OCI-LY7 (cell line): ENCODE results near the gene RBM17. TPM values are rescaled to one million over a fixed set of nuclear protein-coding genes. Genes with fewer than 3 reads are reported as not detected.

Source experiments
- Bru-seq: library from RNA; stranded (reverse); fragments of 400-500 nt; gene quantifications from one replicate; lab custom pipeline; 2021; lab: Mats Ljungman, UMichigan
- BruChase-seq, 2 experiments: library from RNA; stranded (reverse); fragments of 400-500 nt; gene quantifications; one replicate each; lab custom pipeline; 2021; lab: Mats Ljungman, UMichigan
- BruUV-seq: library from RNA; stranded (reverse); fragments of 400-500 nt; replicated peaks from 2 replicates; lab custom pipeline; 2021; lab: Mats Ljungman, UMichigan
- CTCF ChIA-PET: fragments of 300-600 bp; sonication (Branson Sonifier 250); formaldehyde crosslinking; loops from one replicate; lab custom pipeline; 2022; ENCODE audit warnings: antibody characterized with exemption; ENCODE audit not compliant: unreplicated experiment; lab: Charles Lee
- POLR2A ChIA-PET: fragments of 300-600 bp; sonication (Branson Sonifier 250); formaldehyde crosslinking; loops from one replicate; lab custom pipeline; 2022; ENCODE audit warnings: antibody characterized with exemption; lab: Charles Lee
- DNase-seq: peaks from one replicate; pipeline ENCODE4 v3.0.0-alpha.2; 2015; ENCODE audit warnings: low spot score
- H2AFZ ChIP-seq: fragments of 200-600 bp; sonication (generic), shearing (Covaris generic); 2 replicates; pipeline ENCODE4 v1.6.1; 2014; ENCODE audit warnings: mild to moderate bottlenecking, antibody characterized with exemption, low read length, moderate library complexity
- H3K27ac ChIP-seq: fragments of 200-600 bp; sonication (generic); 2 replicates; pipeline ENCODE4 v1.5.1; 2014; ENCODE audit warnings: mixed run types, low read depth, mild to moderate bottlenecking, moderate library complexity, low read length, inconsistent platforms; ENCODE audit not compliant: poor library complexity, severe bottlenecking
- H3K36me3 ChIP-seq: fragments of 200-600 bp; sonication (generic); 2 replicates; pipeline ENCODE4 v1.6.1; 2014; ENCODE audit warnings: mild to moderate bottlenecking, antibody characterized with exemption, low read length, moderate library complexity, mixed read lengths; ENCODE audit not compliant: insufficient read depth
- H3K4me1 ChIP-seq: fragments of 200-600 bp; sonication (generic); 2 replicates; pipeline ENCODE4 v1.5.1; 2014; ENCODE audit warnings: mild to moderate bottlenecking, low read length; ENCODE audit not compliant: insufficient read depth, poor library complexity, severe bottlenecking
- H3K4me2 ChIP-seq: fragments of 200-600 bp; sonication (generic); 2 replicates; pipeline ENCODE4 v1.6.1; 2014; ENCODE audit warnings: mild to moderate bottlenecking, low read length
- H3K4me3 ChIP-seq: fragments of 200-600 bp; sonication (generic); 2 replicates; pipeline ENCODE4 v1.5.1; 2014; ENCODE audit warnings: mild to moderate bottlenecking, low read depth, low read length; ENCODE audit not compliant: poor library complexity, severe bottlenecking
- H3K79me2 ChIP-seq: fragments of 200-600 bp; sonication (generic); 2 replicates; pipeline ENCODE4 v1.6.1; 2016; ENCODE audit warnings: low read depth, mild to moderate bottlenecking, low read length, moderate library complexity, mixed read lengths; ENCODE audit not compliant: insufficient read depth
- H3K9me2 ChIP-seq: fragments of 200-600 bp; sonication (generic); 2 replicates; pipeline ENCODE4 v1.6.1; 2016; ENCODE audit warnings: mild to moderate bottlenecking, low read length, mixed read lengths; ENCODE audit not compliant: insufficient read depth
- H3K9me3 ChIP-seq: fragments of 200-600 bp; sonication (generic); 2 replicates; pipeline ENCODE4 v1.6.1; 2014; ENCODE audit warnings: mild to moderate bottlenecking, mixed run types, low read length, mixed read lengths
- H4K20me1 ChIP-seq: fragments of 200-600 bp; sonication (generic); 2 replicates; pipeline ENCODE4 v1.6.1; 2014; ENCODE audit warnings: mild to moderate bottlenecking, antibody characterized with exemption, low read length, moderate library complexity, mixed read lengths; ENCODE audit not compliant: insufficient read depth
- EZH2phosphoT487 ChIP-seq: fragments of 200-600 bp; sonication (generic); IDR thresholded peaks from 2 replicates; pipeline ENCODE4 v1.6.1; 2018; ENCODE audit warnings: low read depth, borderline replicate concordance, mild to moderate bottlenecking, mixed run types, antibody characterized with exemption, low read length, moderate library complexity, mixed read lengths
- intact Hi-C: fragments of 100-400 bp; cut with micrococcal nuclease; formaldehyde crosslinking; loops from one replicate; pipeline ENCODE4 v1.10.0; 2022; ENCODE audit not compliant: unreplicated experiment
- long read RNA-seq: library from polyadenylated mRNA; stranded (forward); transcript quantifications from one replicate; pipeline ENCODE4 v2.0.0, GENCODE V29; 2022
- total RNA-seq, 2 experiments: library from RNA; depleted of rRNA in 1 of 2; stranded (reverse); fragments of >200 nt in 1 of 2; shearing (Covaris generic) in 1 of 2; gene quantifications; 2 replicates each; pipeline ENCODE4 v1.2.3, GENCODE V29; 2014 to 2022
- TF ChIP-seq, protein P1 (sequence below): fragments of 200-600 bp; sonication (generic); conservative IDR thresholded peaks from 2 replicates; pipeline ENCODE4 v1.5.1; 2014; ENCODE audit warnings: mild to moderate bottlenecking, antibody characterized with exemption, low read length, moderate library complexity, mixed read lengths

RBM17 gene, protein sequence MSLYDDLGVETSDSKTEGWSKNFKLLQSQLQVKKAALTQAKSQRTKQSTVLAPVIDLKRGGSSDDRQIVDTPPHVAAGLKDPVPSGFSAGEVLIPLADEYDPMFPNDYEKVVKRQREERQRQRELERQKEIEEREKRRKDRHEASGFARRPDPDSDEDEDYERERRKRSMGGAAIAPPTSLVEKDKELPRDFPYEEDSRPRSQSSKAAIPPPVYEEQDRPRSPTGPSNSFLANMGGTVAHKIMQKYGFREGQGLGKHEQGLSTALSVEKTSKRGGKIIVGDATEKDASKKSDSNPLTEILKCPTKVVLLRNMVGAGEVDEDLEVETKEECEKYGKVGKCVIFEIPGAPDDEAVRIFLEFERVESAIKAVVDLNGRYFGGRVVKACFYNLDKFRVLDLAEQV
- total RNA-seq (2014; rRNA removed; shearing (Covaris generic)) (103 and 152 TPM in 2 replicates), total RNA-seq (2022) (248 and 266 TPM in 2 replicates), Bru-seq, nascent RNA (percentile 95 among the genes with signal in this experiment), BruChase-seq, experiment 1, labeled RNA remaining after a 6-hour chase (percentile 96 among the genes with signal in this experiment), BruChase-seq, experiment 2, labeled RNA remaining after a 2-hour chase (percentile 96 among the genes with signal in this experiment)
- long read RNA-seq, transcript RBM17-201 (12 exons, 2,755 nt), result major isoform, 116 of 200 reads
- long read RNA-seq, partial matches to known transcripts, result 58 of 200 reads
- long read RNA-seq, other reads (novel, unspliced or antisense), result 25 of 200 reads

DNA sequence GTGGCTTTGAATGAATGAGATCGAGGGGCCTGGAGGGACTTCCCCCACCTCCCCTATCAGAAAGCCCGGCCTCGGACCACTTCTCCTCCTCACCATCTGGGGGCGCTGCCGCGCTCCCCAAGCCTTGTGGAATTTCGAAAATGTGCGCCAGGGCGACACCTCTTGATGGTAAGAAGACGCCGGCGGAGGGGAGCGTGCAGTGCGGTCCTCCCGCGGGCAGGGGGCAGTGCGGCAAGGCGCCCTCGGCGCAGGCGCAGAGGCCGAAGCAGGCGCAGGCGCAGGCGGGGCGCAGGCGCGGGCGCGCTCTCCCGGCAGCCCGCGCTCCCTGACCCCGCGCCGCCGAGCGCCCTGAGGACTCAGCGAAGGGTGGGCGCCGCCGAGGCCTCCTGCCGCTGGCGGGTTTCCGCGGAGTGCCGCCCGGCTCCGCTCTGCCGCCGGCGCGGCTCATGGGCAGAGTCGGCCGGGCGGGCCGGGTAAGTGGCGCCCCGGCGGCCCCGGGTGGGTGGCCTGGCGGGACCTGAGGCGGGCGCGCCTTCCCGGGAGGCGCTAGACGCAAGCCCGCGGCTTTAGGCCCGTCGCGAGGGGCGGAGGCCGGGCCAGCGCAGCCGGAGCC, at the start of gene RBM17:
Gene RBM17, plus strand, starts transcription at position 314 of the 613 bp plus-strand sequence. CDS start 8,032 bp downstream, outside the sequence.
- no peaks in the 10 kb centered on the region for H3K9me3 ChIP-seq
- peaks cover 60% of the 10 kb centered on the region for H3K79me2 ChIP-seq
- H3K4me1 ChIP-seq, result peaks cover 71% of the 10 kb centered on the region
- peak within 1 kb of the TSS; percentile 83 for H3K27ac ChIP-seq
- CTCF ChIA-PET, result no interaction called here
- peak within 1 kb of the TSS; percentile 93 for H3K4me3 ChIP-seq
- H2AFZ ChIP-seq, result peak within 1 kb of the TSS; percentile 50; the same call in 1 of the 2 replicates
- intact Hi-C loops, result loop anchor here (1.0 to 10.0 kb wide), 7 partner anchors 20 to 402 kb away; partner anchors contain the start of genes FBH1 and GDI2
- POLR2A ChIA-PET, result no interaction called here
- H3K4me2 ChIP-seq, result peak within 1 kb of the TSS; percentile 96
- no peak for TF ChIP-seq EZH2phosphoT487
- TF ChIP-seq, protein P1, sequence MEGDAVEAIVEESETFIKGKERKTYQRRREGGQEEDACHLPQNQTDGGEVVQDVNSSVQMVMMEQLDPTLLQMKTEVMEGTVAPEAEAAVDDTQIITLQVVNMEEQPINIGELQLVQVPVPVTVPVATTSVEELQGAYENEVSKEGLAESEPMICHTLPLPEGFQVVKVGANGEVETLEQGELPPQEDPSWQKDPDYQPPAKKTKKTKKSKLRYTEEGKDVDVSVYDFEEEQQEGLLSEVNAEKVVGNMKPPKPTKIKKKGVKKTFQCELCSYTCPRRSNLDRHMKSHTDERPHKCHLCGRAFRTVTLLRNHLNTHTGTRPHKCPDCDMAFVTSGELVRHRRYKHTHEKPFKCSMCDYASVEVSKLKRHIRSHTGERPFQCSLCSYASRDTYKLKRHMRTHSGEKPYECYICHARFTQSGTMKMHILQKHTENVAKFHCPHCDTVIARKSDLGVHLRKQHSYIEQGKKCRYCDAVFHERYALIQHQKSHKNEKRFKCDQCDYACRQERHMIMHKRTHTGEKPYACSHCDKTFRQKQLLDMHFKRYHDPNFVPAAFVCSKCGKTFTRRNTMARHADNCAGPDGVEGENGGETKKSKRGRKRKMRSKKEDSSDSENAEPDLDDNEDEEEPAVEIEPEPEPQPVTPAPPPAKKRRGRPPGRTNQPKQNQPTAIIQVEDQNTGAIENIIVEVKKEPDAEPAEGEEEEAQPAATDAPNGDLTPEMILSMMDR, result peak; percentile 100
- peak; percentile 98 for DNase-seq
- no TSS peak for BruUV-seq
- H3K36me3 ChIP-seq, result peaks cover 41% of the 10 kb centered on the region
- no peaks in the 10 kb centered on the region for H3K9me2 ChIP-seq
- H4K20me1 ChIP-seq, result peaks cover 30% of the 10 kb centered on the region

DNA sequence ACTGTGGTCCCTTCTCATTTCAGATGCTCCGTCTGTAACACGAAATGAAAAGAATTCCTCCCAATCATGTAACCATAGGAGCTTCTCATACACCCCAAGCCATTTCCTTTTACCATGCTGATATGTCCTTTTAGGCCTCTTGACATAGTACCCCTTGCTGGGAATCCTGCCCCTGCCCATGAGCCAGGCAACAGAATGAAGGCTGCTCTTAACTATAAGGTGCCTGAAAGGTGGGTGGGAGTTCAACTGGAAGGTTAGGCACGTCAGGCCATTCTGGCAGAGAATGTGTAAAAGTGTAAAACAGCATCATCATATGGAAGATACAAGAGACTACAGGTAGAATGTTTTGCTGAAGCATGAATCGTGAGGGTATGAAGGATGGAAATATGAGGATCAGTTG, 49.1 kb upstream of the RBM17 start:
- Histone ChIP-seq H3K9me2 (no peaks in the 10 kb centered on the region), H3K4me1 (peaks cover 92% of the 10 kb centered on the region), H4K20me1 (no peaks in the 10 kb centered on the region), H3K27ac (peak overlapping the region; percentile 73), H3K9me3 (peaks cover 11% of the 10 kb centered on the region; the same call in 1 of the 2 replicates), H3K4me3 (peak overlapping the region; percentile 46), H3K36me3 (peaks cover 37% of the 10 kb centered on the region), H3K79me2 (peaks cover 35% of the 10 kb centered on the region), H2AFZ (peak overlapping the region; percentile 18; the same call in 1 of the 2 replicates), H3K4me2 (peak overlapping the region; percentile 68)
- BruUV-seq, result TSS peak; percentile 45
- ChIA-PET CTCF (no interaction called here), POLR2A (interaction anchor here (0.8 to 1.5 kb wide), 2 partner anchors 9 to 19 kb away, joined by 4 to 9 read pairs; no protein-coding TSS in a partner anchor)
- intact Hi-C loops, result no loop called here
- DNase-seq, result no peak
- TF ChIP-seq, protein P1, result 0 out of 2 replicates have a peak, but pooled peaks have one; percentile 12
- TF ChIP-seq EZH2phosphoT487, result no peak
